K562 (cell line): ENCODE results near the gene HPD. TPM values are rescaled to one million over a fixed set of nuclear protein-coding genes. Genes with fewer than 3 reads are reported as not detected.
A peak's percentile ranks its signal among the peaks of the same experiment; 100 is the strongest.

Experiments used
- CREB1 ChIP-seq, 2 experiments: sonication (generic) in 1 of 2; formaldehyde crosslinking in 1 of 2; IDR thresholded peaks; 2 replicates each; pipeline versions ENCODE4 v1.6.1 to v1.8.0; 2012 to 2022; ENCODE audit warnings: inconsistent platforms in 1 of 2, mild to moderate bottlenecking in 1 of 2, missing genetic modification reagents in 1 of 2, moderate library complexity in 1 of 2
- FOXJ3 ChIP-seq: sonication (generic); formaldehyde crosslinking; IDR thresholded peaks from 2 replicates; pipeline ENCODE4 v1.4.0; 2020; ENCODE audit warnings: mild to moderate bottlenecking, missing genetic modification reagents
- MCM3 ChIP-seq: fragments of 450-650 bp; IDR thresholded peaks from 2 replicates; pipeline ENCODE4 v1.6.1; 2016
- MGA ChIP-seq: fragments of 450-650 bp; IDR thresholded peaks from 2 replicates; pipeline ENCODE4 v1.6.1; 2016; ENCODE audit warnings: mild to moderate bottlenecking, moderate library complexity
- RAD21 ChIP-seq, 2 experiments: fragments of 250-450 bp in 1 of 2; fragments of 450-650 bp in 1 of 2; sonication (Bioruptor Pico) in 1 of 2; formaldehyde crosslinking in 1 of 2; IDR thresholded peaks in 1 of 2; conservative IDR thresholded peaks in 1 of 2; 2 replicates each; pipeline versions ENCODE4 v1.4.0 to v1.8.0; 2020 to 2022; ENCODE audit warnings: mild to moderate bottlenecking in 2 of 2, moderate library complexity in 1 of 2
- TBL1XR1 ChIP-seq, 2 experiments: IDR thresholded peaks; 2 replicates each; pipeline ENCODE4 v1.6.1; 2012; ENCODE audit warnings: improper control_type of control experiment in 2 of 2, low read length in 2 of 2, mild to moderate bottlenecking in 1 of 2
- TCF15 ChIP-seq: fragments of 250-450 bp; sonication (Bioruptor Pico); IDR thresholded peaks from 2 replicates; pipeline ENCODE4 v1.8.0; 2022; ENCODE audit warnings: moderate library complexity, mild to moderate bottlenecking, inconsistent platforms
- TCF7 ChIP-seq: sonication (generic); IDR thresholded peaks from 2 replicates; pipeline ENCODE4 v1.6.1; 2016; ENCODE audit warnings: antibody characterized with exemption, borderline replicate concordance
- TFAM ChIP-seq: fragments of 250-450 bp; sonication (Bioruptor Pico); conservative IDR thresholded peaks from 2 replicates; pipeline ENCODE4 v1.5.0; 2021; ENCODE audit warnings: mild to moderate bottlenecking, moderate library complexity
- YY1 ChIP-seq, 3 experiments: IDR thresholded peaks; 2 replicates each; pipeline ENCODE4 v1.6.1; 2011; ENCODE audit warnings: low read length in 2 of 3, mild to moderate bottlenecking in 2 of 3, moderate library complexity in 2 of 3, borderline replicate concordance in 1 of 3, control low read depth in 1 of 3, low read depth in 1 of 3; ENCODE audit not compliant: insufficient read depth in 3 of 3, insufficient replicate concordance in 2 of 3, control insufficient read depth in 1 of 3, insufficient read length in 1 of 3; ENCODE audit errors: extremely low read depth in 1 of 3
- ZKSCAN3 ChIP-seq: fragments of 250-450 bp; sonication (Bioruptor Pico); IDR thresholded peaks from 2 replicates; pipeline ENCODE4 v1.4.0; 2020
- ZNF174 ChIP-seq: fragments of 250-450 bp; sonication (Bioruptor Pico); IDR thresholded peaks from 2 replicates; pipeline ENCODE4 v1.4.0; 2020; ENCODE audit warnings: mild to moderate bottlenecking
- polyA plus RNA-seq, 8 experiments: library from polyadenylated mRNA; depleted of rRNA in 4 of 8; stranded (reverse) in 5 of 8; unstranded in 3 of 8; fragments of >200 nt; fragmentation: Nextera tagmentation in 2 of 8; fragmentation: Illumina TruSeq in 1 of 8; extraction: Ambion mirVana in 2 of 8; extraction: Trizol in 1 of 8; gene quantifications; 2 replicates each; pipeline versions ENCODE4 v1.2.1 to v1.2.3, GENCODE V29; 2011 to 2014; ENCODE audit warnings: inconsistent platforms in 1 of 8, missing spikeins in 1 of 8
- total RNA-seq, 7 experiments: library from RNA; depleted of rRNA in 6 of 7; stranded (reverse); fragments of >200 nt in 6 of 7; fragmentation: Illumina TruSeq in 2 of 7; extraction: Trizol in 2 of 7; gene quantifications; 2 replicates each; pipeline versions ENCODE4 v1.2.1 to v1.2.3, GENCODE V29; 2011 to 2021; ENCODE audit warnings: low replicate concordance in 1 of 7

Gene HPD
- total and polyA plus RNA-seq, 9 of the 15 experiments (the other 6 are each of a cell fraction or from before 2014, with no cell fraction given), result 0.06 to 0.29 (median 0.07) TPM; not detected in 4

- TF ChIP-seq MGA (no peak; the same call in 1 of the 2 replicates), FOXJ3 (CRISPR knock-in tag) (no peak), MCM3 (no peak), ZKSCAN3 (CRISPR knock-in tag) (no peak), TCF7 (no peak), YY1 (IDR thresholded peaks at IDR 0.05; ENCODE audit: borderline replicate concordance in 1 of 3, control insufficient read depth in 1 of 3, extremely low read depth in 1 of 3, insufficient read depth in 3 of 3, insufficient read length in 1 of 3, insufficient replicate concordance in 2 of 3, low read depth in 1 of 3, low read length in 2 of 3) (peak in 2 of 3 experiments; percentile 66 to 73), ZNF174 (CRISPR knock-in tag) (no peak), CREB1 (IDR thresholded peaks at IDR 0.05) (peak; percentile 38; the same call in 1 of the 2 replicates), CREB1 (CRISPR knock-in tag; IDR thresholded peaks at IDR 0.05) (peak; percentile 63; the same call in 1 of the 2 replicates), TFAM (CRISPR knock-in tag) (no peak), TBL1XR1 (IDR thresholded peaks at IDR 0.05; ENCODE audit: low read length in 2 of 2) (no peak), TCF15 (CRISPR knock-in tag) (no peak), RAD21 (CRISPR knock-in tag; conservative IDR thresholded peaks at IDR 0.05 in 1 of 2, IDR thresholded peaks at IDR 0.05 in 1 of 2) (no peak; a peak in 2 of 4 replicates)
Observed at GRCh38 chr12:121839106-121839992, 19.3 kb downstream of the HPD start (continued).
